Muscle layer of colon (tissue), 2 donors: ENCODE measurements around the gene UBE3A.

Experiments used
- H3K27ac ChIP-seq: one replicate; pipeline ENCODE4 v1.7.0; 2013; ENCODE audit warnings: low read depth, mild to moderate bottlenecking, low read length, moderate library complexity
- H3K27me3 ChIP-seq, 2 donors: one replicate each; pipeline ENCODE4 v1.7.0; 2013; ENCODE audit warnings: low read length in 2 of 2, mild to moderate bottlenecking in 2 of 2; ENCODE audit not compliant: insufficient read depth in 2 of 2, control insufficient read depth in 1 of 2
- H3K36me3 ChIP-seq: one replicate; pipeline ENCODE4 v1.7.0; 2013; ENCODE audit warnings: mild to moderate bottlenecking, low read length; ENCODE audit not compliant: insufficient read depth
- H3K4me1 ChIP-seq: one replicate; pipeline ENCODE4 v1.7.0; 2013; ENCODE audit warnings: mild to moderate bottlenecking, low read length; ENCODE audit not compliant: insufficient read depth
- H3K4me3 ChIP-seq, 2 donors: one replicate each; pipeline ENCODE4 v1.7.0; 2013; ENCODE audit warnings: low read length in 2 of 2, low read depth in 1 of 2, mild to moderate bottlenecking in 1 of 2, moderate library complexity in 1 of 2
- H3K9ac ChIP-seq: one replicate; pipeline ENCODE4 v1.7.0; 2013; ENCODE audit warnings: low read length
- H3K9me3 ChIP-seq: one replicate; pipeline ENCODE4 v1.7.0; 2013; ENCODE audit warnings: mild to moderate bottlenecking, low read length
- donor health status: abdominal sarcoma.
- donor health status: Adenocarcinoma of cecum.

Gene UBE3A

DNA sequence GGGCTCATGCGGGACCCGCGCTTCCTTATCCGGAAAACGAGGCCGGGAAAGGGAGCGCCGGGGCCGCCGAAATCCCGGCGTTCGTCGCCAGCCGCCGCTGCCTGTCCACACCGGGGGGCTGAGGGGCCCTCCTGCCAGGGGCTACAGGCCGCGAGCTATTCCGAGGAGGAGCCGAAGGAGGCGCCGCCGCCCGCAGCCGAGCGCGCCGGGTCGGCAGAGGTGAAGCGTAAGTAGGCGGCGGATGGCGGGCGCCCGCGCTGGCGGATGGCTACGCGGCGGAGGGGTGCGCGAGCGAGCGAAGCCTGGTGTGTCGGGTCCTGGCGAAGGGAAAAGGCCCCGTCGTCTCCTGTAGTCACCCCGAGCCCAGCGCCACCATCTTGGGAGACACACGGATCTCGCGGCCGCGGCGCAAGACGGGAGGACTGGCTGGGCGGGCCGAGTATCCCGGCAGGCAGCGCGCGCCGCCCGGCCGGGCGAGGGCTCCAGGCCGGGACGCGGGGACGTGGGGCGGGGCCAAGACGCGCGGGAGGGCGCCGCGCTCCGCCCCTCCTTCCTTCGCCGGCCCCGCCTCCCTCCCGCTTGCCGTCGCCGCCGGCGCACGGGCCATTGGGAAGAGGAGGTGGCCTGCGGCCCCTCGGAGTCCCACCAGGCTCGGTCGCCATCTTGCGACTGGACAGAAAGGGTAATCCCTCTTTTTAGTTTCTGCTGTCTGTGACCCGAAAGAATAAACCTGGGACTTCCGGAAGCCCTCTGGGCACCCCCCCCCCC is at the start of gene UBE3A:
Gene UBE3A, minus strand, starts transcription at position 424 of the 768 bp plus-strand sequence. CDS start 29,917 bp downstream, outside the sequence.
- H3K4me1 ChIP-seq = peaks cover 32% of the 10 kb centered on the region
- H3K4me3 ChIP-seq = peak within 1 kb of the TSS; percentile 90 to 94
- H3K27ac ChIP-seq = peak within 1 kb of the TSS; percentile 97
- H3K36me3 ChIP-seq = no peaks in the 10 kb centered on the region
- no peaks in the 10 kb centered on the region for H3K27me3 ChIP-seq
- H3K9ac ChIP-seq = peak within 1 kb of the TSS; percentile 74
- H3K9me3 ChIP-seq = no peaks in the 10 kb centered on the region

DNA sequence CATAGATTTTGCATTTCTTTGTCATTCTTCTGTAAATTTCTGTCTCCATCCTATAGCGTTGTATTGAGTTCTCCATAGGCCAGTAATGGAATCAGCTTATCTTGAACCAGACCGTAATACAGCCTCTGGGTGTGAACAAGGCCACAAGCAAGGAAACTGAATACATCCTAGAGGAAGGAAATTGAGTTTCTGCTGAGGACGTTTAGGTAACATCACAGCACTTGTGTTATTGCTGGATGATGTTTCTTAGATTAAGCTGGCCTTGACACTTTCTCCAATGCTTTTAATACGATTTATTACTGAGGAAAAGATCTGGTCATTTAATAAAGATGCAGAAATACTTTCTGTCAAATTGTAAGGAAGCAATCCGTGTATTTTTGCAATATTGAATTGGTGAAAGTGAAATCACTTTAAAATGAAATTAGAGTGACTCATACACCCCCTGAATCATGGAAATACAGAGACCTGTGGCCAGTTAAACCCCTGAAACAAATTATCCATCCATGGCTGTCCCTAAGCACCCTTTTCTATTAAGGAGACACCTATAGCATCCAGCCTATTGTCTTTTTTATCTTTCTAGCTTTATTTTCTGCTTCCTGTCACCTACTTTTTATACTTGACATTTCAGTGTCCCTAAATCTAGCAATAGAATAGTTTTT is 48.5 kb upstream of the UBE3A start:
- peaks cover 7% of the 10 kb centered on the region for H3K9me3 ChIP-seq
- H3K27me3 ChIP-seq = no peaks in the 10 kb centered on the region
- H3K4me1 ChIP-seq = no peaks in the 10 kb centered on the region
- H3K9ac ChIP-seq = no peak overlapping the region
- no peaks in the 10 kb centered on the region for H3K36me3 ChIP-seq
- H3K4me3 ChIP-seq = no peak overlapping the region
- no peak overlapping the region for H3K27ac ChIP-seq

DNA sequence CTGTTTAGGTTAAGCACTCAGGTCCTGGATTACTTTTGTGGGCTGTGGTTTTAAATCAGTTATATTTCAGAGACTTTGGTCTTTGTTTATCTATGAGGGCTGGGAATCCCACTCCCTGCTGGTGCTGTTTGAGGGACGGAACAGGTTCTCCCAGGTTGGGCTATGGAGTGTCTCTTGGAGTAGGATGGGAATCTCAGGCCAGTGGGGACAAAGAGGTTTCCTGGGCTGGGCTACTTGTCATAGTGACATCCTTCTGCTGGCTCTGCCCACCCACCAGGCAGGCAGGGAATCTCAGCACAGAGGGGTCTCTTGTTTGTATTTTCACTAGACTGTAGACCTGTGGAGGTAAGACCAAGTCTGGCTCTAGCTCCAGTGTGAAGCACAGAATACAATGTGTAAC is 47.2 kb upstream of the UBE3A start:
- H3K4me1 ChIP-seq = no peaks in the 10 kb centered on the region
- H3K27ac ChIP-seq = no peak overlapping the region
- H3K4me3 ChIP-seq = no peak overlapping the region
- no peaks in the 10 kb centered on the region for H3K36me3 ChIP-seq
- no peak overlapping the region for H3K9ac ChIP-seq
- H3K27me3 ChIP-seq = no peaks in the 10 kb centered on the region
- H3K9me3 ChIP-seq = peaks cover 7% of the 10 kb centered on the region

GRCh38 chr15:25481208-25481859 is 42.5 kb upstream of the UBE3A start:
- H3K27me3 ChIP-seq = no peaks in the 10 kb centered on the region
- peak overlapping the region in 1 of 2 donors; percentile 33 for H3K4me3 ChIP-seq
- no peaks in the 10 kb centered on the region for H3K9me3 ChIP-seq
- H3K36me3 ChIP-seq = no peaks in the 10 kb centered on the region
- no peaks in the 10 kb centered on the region for H3K4me1 ChIP-seq
- no peak overlapping the region for H3K27ac ChIP-seq
- no peak overlapping the region for H3K9ac ChIP-seq

DNA sequence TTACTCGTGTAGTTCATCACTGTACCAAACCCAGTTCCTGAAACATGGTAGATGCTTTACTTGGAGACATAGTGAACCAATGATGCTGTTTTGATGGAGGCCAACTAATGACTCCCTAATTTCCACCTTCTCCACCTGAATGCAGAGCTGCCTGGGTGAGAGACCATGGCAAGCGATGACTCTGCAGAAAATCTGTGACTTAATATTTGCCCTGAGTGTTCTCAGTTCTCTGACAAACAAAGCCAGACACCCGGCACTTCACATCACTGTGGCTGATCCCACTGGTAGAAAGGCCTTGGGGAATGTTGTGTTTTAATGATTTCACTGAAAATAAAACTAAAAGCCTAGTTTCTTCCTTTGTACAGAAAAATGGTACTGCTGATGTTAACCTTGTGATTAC is 39.5 kb upstream of the UBE3A start:
- Histone ChIP-seq H3K36me3 (no peaks in the 10 kb centered on the region), H3K27ac (no peak overlapping the region), H3K4me3 (no peak overlapping the region), H3K9ac (no peak overlapping the region), H3K27me3 (no peaks in the 10 kb centered on the region), H3K4me1 (no peaks in the 10 kb centered on the region), H3K9me3 (no peaks in the 10 kb centered on the region)

DNA sequence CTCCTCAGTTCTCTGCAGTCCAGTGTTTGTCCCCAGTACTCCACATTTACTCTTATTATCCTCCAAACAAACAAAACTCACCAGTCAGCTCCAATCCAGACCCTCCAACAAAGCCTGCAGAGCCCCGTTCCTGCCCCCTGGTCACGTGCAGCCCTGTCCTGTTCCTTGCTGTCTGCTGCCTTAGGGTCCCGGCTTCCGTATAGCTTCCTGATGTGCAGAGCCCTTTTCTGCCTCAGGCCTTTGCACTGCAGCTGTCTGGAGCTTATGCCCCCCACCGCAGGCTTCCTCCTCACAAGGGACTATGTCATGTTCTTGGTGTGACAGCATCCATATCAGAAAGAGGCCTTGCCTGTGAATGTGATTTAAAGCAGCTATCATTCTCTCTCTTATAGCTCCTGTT is 39.0 kb upstream of the UBE3A start:
- no peaks in the 10 kb centered on the region for H3K27me3 ChIP-seq
- H3K9ac ChIP-seq = no peak overlapping the region
- H3K9me3 ChIP-seq = no peaks in the 10 kb centered on the region
- no peak overlapping the region for H3K4me3 ChIP-seq
- H3K36me3 ChIP-seq = no peaks in the 10 kb centered on the region
- H3K4me1 ChIP-seq = no peaks in the 10 kb centered on the region
- H3K27ac ChIP-seq = no peak overlapping the region

DNA sequence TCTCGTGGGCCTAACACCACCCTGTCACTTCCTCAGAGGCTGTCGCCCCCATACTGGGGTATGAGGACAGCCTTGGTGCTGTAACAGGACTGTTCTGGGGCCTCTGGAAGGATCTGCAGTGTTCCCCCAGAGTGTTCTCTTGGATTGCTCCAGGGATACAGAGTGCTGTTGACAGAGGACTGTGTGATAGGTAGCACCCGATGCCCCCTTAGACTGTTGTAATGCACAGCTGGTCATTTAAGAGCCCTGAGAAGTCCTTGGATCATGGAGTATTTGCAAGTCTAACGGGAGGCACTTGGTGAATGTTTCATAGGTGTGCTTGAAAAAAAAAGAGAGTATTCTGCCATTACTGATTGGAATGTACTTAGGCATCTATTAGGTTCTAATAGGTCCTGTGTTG is 35.4 kb upstream of the UBE3A start:
- H3K27ac ChIP-seq = no peak overlapping the region
- no peaks in the 10 kb centered on the region for H3K4me1 ChIP-seq
- H3K27me3 ChIP-seq = no peaks in the 10 kb centered on the region
- no peaks in the 10 kb centered on the region for H3K36me3 ChIP-seq
- no peaks in the 10 kb centered on the region for H3K9me3 ChIP-seq
- H3K4me3 ChIP-seq = no peak overlapping the region
- H3K9ac ChIP-seq = no peak overlapping the region

- Histone ChIP-seq H3K36me3 (no peaks in the 10 kb centered on the region), H3K9me3 (no peaks in the 10 kb centered on the region), H3K4me1 (no peaks in the 10 kb centered on the region), H3K4me3 (no peak overlapping the region), H3K27me3 (no peaks in the 10 kb centered on the region), H3K27ac (no peak overlapping the region), H3K9ac (no peak overlapping the region)
These were observed 31.4 kb upstream of the UBE3A start for GRCh38 chr15:25470230-25470629.

DNA sequence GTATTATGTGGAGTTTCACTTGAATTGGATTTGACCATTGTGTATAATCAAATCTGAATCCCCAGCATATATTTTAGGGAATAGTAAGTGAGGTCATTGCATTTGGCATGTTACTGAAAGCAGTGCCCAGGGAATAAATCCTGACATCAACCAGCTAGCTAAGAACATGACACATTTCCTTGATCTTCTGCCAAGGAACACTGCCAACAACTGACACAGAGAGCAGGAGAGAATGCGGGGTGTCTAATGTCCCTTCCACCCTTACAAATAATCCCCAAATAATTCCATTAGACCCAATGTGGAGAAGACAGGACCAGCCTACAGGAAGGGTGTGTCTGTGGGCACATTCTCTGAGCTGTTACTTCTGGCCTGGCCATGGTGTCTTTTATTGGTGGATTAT is 30.6 kb upstream of the UBE3A start:
- no peaks in the 10 kb centered on the region for H3K4me1 ChIP-seq
- H3K27me3 ChIP-seq = no peaks in the 10 kb centered on the region
- H3K4me3 ChIP-seq = no peak overlapping the region
- H3K27ac ChIP-seq = no peak overlapping the region
- no peaks in the 10 kb centered on the region for H3K9me3 ChIP-seq
- H3K36me3 ChIP-seq = no peaks in the 10 kb centered on the region
- H3K9ac ChIP-seq = no peak overlapping the region

- no peaks in the 10 kb centered on the region for H3K27me3 ChIP-seq
- H3K36me3 ChIP-seq = no peaks in the 10 kb centered on the region
- no peak overlapping the region for H3K9ac ChIP-seq
- no peaks in the 10 kb centered on the region for H3K9me3 ChIP-seq
- H3K4me1 ChIP-seq = no peaks in the 10 kb centered on the region
- no peak overlapping the region for H3K4me3 ChIP-seq
- H3K27ac ChIP-seq = no peak overlapping the region
These were observed 29.8 kb upstream of the UBE3A start for GRCh38 chr15:25468611-25469010.

GRCh38 chr15:25465835-25466234 is 27.0 kb upstream of the UBE3A start:
- H3K9me3 ChIP-seq = no peaks in the 10 kb centered on the region

More at GRCh38 chr15:25465835-25466234, 27.0 kb upstream of the UBE3A start:
- no peaks in the 10 kb centered on the region for H3K4me1 ChIP-seq
- H3K27me3 ChIP-seq = no peaks in the 10 kb centered on the region
- H3K4me3 ChIP-seq = no peak overlapping the region
- H3K9ac ChIP-seq = no peak overlapping the region
- no peak overlapping the region for H3K27ac ChIP-seq
- no peaks in the 10 kb centered on the region for H3K36me3 ChIP-seq
